ENCODE data around the gene HIPK2. TPM values are rescaled to one million over a fixed set of nuclear protein-coding genes. Genes with fewer than 3 reads are reported as not detected.

Gene HIPK2
- total and polyA plus RNA-seq, 8 donors, result 25.1 to 61.8 (median 30.4) TPM

GRCh38 chr7:139548302-139549028, 229.3 kb downstream of the HIPK2 start:
- DNase-seq (no peak), ATAC-seq (no peak)
- Histone ChIP-seq H3K36me3 (no peaks in the 10 kb centered on the region), H3K27me3 (no peaks in the 10 kb centered on the region), H3K9me3 (no peaks in the 10 kb centered on the region), H3K27ac (no peak overlapping the region), H3K4me3 (no peak overlapping the region), H3K4me1 (no peaks in the 10 kb centered on the region)
- intact Hi-C loops (cut with DNase I), result no loop called here
- TF ChIP-seq, protein P1, sequence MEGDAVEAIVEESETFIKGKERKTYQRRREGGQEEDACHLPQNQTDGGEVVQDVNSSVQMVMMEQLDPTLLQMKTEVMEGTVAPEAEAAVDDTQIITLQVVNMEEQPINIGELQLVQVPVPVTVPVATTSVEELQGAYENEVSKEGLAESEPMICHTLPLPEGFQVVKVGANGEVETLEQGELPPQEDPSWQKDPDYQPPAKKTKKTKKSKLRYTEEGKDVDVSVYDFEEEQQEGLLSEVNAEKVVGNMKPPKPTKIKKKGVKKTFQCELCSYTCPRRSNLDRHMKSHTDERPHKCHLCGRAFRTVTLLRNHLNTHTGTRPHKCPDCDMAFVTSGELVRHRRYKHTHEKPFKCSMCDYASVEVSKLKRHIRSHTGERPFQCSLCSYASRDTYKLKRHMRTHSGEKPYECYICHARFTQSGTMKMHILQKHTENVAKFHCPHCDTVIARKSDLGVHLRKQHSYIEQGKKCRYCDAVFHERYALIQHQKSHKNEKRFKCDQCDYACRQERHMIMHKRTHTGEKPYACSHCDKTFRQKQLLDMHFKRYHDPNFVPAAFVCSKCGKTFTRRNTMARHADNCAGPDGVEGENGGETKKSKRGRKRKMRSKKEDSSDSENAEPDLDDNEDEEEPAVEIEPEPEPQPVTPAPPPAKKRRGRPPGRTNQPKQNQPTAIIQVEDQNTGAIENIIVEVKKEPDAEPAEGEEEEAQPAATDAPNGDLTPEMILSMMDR (IDR thresholded peaks at IDR 0.05), result no peak

- Histone ChIP-seq H3K36me3 (no peaks in the 10 kb centered on the region), H3K27ac (no peak overlapping the region), H3K4me1 (no peaks in the 10 kb centered on the region), H3K4me3 (no peak overlapping the region), H3K9me3 (no peaks in the 10 kb centered on the region), H3K27me3 (no peaks in the 10 kb centered on the region)
- TF ChIP-seq, protein P1 (IDR thresholded peaks at IDR 0.05), result no peak
- no peak for ATAC-seq
- DNase-seq, result no peak
- intact Hi-C loops (cut with DNase I), result no loop called here
Measured at GRCh38 chr7:139544645-139545044, 233.2 kb downstream of the HIPK2 start.

GRCh38 chr7:139543801-139544603, 233.8 kb downstream of the HIPK2 start:
- Histone ChIP-seq H3K27ac (no peak overlapping the region), H3K36me3 (no peaks in the 10 kb centered on the region), H3K4me3 (no peak overlapping the region), H3K27me3 (no peaks in the 10 kb centered on the region), H3K9me3 (no peaks in the 10 kb centered on the region), H3K4me1 (no peaks in the 10 kb centered on the region)
- TF ChIP-seq, protein P1 (IDR thresholded peaks at IDR 0.05), result no peak
- ATAC-seq (no peak), DNase-seq (no peak)
- intact Hi-C loops (cut with DNase I), result no loop called here

DNA sequence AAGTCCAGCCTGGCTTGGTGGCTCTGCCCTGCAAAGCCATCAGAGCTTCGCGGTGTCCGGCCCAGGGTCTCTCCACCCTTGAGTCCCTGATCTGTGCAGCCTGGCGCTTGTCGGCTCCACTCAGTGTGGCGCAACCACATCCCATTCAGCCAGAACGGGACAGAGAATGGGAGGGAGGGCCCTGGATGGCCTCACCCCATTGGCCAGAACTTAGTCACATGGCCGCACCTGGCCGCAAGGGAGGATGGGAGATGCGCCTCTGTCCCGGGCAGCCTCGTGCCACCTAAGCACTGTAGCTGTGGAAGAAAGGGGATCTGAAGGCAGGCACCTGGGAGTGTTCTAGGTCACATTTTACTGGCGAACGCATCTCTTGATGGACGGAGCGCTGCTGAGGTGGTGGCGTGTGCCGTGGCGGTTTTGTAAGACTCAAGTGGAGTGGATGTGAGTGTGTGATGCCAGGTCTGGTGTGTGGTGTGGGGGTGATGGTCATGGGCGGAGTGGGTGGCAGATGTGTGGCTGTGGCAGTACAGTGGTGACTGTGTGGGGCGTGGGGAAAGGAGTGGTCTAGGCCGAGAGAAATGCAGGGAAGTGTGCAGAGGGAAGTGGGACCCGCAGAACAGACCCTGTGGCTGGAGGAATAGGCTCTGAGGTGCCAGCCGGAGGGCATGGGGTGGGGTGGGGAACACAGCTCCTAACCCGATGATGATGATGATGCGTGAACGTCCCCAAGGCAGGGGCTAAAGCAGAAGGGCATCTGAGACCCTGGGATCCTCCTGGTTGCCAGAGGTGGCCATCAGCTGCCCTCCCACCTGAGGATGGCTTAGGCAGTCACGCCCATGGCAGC, 235.3 kb downstream of the HIPK2 start:
- Histone ChIP-seq H3K27ac (no peak overlapping the region), H3K9me3 (no peaks in the 10 kb centered on the region), H3K4me3 (no peak overlapping the region), H3K27me3 (no peaks in the 10 kb centered on the region), H3K4me1 (no peaks in the 10 kb centered on the region), H3K36me3 (no peaks in the 10 kb centered on the region)
- no peak for DNase-seq
- TF ChIP-seq, protein P1 (IDR thresholded peaks at IDR 0.05), result no peak
- intact Hi-C loops (cut with DNase I), result no loop called here
- ATAC-seq, result no peak

Measured in left lung (tissue), 10 donors.